ENCODE data around the gene PP2D1.

GRCh38 chr3:20028905-20029331, 16.9 kb upstream of the PP2D1 start:
- no peak for TF ChIP-seq POLR2AphosphoS5 (IDR thresholded peaks at IDR 0.05; ENCODE audit: low read depth, low read length)
- no peak for TF ChIP-seq SIN3A (IDR thresholded peaks at IDR 0.05; ENCODE audit: borderline replicate concordance, insufficient read depth, low read depth, low read length)
